Islet of Langerhans (tissue), 1 donor: ENCODE measurements around the gene IER5.

ENCODE experiments used
- FAIRE-seq: peaks from one replicate; lab custom pipeline; 2011; peaks lifted over from hg19 to GRCh38; lab: Jason Lieb, UNC

Gene IER5

DNA sequence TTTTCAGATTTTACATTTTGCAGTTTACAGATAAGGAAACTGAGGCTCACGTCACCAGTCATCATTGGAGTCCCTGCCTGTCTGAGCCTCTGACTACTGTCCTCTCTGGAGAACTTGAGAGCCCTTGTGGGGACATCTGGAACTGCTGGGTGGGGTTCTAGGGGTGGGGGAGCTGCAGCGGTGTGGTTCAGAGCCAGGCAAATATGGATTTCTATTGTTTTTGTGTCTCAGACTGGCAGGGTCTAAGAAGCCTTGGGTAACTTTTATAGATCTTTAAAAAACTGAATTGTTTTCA lies 46.9 kb downstream of the IER5 start:
- no peak for FAIRE-seq

DNA sequence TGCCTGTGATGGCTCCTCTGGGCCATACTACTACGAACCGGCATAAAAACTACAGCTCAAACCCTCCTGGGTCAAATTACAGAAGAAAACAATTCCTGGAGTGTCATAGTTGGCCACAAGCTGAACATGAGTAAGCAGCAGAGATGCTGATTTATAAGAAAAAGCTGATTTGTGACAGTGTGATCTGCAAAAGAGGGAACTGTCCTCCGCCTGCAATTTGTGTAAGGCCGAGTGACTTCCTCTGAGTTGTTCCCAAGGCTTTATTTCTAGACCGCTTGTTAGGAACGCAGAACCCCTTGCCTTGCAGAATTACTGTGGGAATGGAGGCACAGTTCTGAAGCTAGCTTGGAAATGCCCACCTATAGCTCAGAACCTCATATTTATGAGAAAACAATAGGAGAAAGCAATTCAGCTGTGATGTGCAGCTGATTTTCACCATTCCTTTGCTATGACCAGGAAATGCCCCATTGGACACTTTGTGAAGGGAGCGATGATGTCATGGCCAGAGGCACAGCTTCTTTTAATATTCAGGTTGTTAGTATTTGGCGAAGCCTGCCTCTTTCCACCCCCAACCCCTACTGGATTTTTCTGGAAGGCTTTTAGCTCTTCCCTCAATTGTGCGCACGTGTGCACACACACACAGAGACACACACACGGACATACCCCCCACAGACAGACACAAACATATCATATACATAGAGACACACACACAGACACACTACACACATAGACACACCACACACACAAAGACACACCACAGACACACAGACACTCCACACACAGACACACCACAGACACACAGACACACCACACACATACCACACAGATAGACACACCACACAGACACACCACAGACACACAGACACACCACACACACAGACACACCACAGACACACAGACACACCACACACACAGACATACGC lies 47.6 kb downstream of the IER5 start:
- FAIRE-seq, result no peak

DNA sequence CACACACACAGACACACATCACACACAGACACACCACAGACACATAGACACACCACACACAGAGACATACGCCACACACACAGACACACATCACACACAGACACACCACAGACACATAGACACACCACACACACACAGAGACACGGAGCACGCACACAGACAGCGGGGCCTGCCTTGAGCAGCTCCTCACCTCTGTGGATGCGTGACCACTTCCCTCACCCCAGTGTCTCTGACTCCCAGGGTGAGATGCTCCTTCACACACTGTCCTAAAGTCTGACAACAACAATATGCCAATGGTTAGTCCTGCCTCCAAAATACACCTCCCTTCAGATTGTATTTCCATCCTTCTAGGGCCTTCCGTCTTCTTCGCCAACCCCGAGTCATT lies 48.2 kb downstream of the IER5 start:
- no peak for FAIRE-seq

DNA sequence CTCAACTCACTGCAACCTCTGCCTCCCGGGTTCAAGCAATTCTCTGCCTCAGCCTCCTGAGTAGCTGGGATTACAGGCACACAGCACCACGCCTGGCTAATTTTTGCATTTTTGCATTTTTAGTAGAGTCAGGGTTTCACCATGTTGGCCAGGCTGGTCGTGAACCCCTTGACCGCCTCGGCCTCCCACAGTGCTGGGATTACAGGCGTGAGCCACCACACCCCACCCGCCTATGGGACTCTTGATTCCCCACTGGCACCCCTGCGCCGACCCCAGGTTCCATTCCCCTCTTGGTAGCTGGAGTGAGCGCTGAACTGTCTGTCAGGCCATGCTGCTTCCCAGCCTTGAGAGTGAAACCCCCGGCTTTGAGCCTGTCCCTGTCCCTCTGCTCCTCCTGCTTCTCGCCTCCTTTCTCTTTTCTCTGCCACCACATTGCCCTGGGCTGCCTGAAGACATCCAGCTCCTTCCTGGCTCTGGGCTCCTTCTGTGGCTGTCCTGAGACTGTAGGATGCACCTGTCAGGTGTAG lies 48.8 kb downstream of the IER5 start:
- FAIRE-seq, result no peak

DNA sequence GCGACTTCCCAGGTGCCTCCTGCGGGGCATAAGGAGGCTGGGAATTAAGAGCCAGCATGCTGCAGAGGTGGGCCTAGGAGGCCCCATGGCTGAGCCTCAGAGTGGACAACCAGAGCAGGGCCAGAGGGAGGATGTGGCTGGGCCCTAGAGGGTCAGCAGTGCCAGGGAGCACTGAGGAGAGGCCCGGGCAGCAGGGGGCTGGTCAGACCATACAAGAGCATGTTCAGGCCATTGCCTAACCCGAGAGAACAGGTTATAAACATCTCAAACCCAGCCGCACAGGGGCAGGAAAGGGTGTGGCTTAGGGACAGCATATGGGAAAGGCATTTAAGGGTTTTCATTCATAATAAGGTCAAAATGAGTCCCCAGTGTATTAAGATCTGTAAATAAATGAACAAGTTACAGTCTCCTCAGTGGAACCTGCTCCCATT lies 51.1 kb downstream of the IER5 start:
- FAIRE-seq, result no peak

DNA sequence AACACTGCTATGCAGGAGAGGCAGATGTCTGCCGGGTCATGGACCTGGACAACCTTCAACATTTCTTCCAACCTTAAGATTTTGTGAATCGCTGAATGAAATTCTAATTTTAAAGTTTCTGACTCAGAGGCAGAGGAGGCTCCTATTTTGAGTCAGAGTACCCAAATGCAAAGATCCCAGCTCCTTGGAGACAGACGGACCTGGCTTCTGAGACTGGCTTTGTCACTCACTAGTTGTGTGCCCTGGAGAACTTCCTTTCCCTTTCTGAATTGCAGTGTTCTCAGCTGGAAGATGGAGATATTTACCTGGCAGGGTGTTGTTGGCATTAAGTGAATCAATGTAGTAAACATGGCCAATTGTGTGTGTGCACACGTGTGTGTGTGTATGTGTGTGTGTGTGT lies 51.9 kb downstream of the IER5 start:
- FAIRE-seq, result no peak

DNA sequence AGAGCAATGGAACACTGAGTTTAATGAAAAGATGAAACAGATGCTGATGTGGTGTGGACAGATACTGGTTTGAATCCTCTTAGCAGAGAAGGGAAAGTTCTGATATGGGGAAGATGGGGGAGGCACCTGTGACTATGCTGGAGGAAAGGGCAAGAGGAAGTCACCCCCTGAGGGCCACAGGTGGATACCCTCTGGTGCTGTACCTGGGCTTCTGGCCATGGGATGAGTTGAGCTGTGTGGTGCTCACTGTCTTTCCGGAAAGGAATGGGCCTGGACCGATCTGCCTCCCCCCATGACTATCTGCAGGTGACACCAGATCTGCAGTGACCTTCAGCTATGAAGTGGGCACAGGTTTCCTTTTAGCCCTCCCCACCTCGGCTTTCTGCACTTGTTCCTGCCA lies 52.4 kb downstream of the IER5 start:
- no peak for FAIRE-seq

DNA sequence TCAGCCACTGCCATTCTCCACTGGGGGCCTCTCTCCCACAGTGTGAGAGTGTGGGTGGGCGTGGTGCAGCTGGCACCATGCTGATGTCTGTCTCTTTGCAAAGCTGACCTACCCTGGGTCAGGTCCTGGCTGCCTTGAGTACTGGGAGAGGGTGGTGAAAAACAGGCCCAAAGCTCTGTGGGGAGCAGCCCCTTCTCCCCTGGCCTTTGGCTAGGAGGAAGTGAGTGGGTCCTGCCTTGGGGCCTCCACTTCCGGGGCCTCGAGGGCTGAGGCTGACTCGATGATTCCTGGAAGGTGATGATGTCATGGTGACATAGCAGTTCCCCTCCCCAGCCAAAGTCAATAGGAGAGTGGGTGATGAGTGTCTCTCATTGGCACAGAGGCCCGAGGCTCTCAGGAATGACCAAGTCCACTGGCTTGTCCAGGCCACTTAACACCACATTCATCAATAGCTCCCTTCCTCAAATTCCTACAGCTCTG lies 53.0 kb downstream of the IER5 start:
- FAIRE-seq, result no peak
